HG02884 (cell line): ENCODE results near the gene CDADC1.
"Not testable (repeated sequence)": the region's sequence is repeated elsewhere in the genome, so short reads cannot be mapped to it uniquely, and the experiment has no call there.

ENCODE experiments used
- ATAC-seq: cut with Tn5 transposase; IDR thresholded peaks from one replicate; pipeline ENCODE4 v1.9.1; 2021; ENCODE audit warnings: mild to moderate bottlenecking, moderate library complexity; ENCODE audit not compliant: unreplicated experiment

CDADC1 gene

GRCh38 chr13:49310251-49310650 lies 62.5 kb downstream of the CDADC1 start:
- ATAC-seq, result no peak

- no peak for ATAC-seq
These were observed 64.1 kb downstream of the CDADC1 start for GRCh38 chr13:49311816-49312215.

- ATAC-seq, result no peak
These were observed 66.7 kb downstream of the CDADC1 start for GRCh38 chr13:49314344-49314882.

GRCh38 chr13:49315036-49315565 lies 67.4 kb downstream of the CDADC1 start:
- ATAC-seq, result no peak

GRCh38 chr13:49315756-49316482 lies 68.2 kb downstream of the CDADC1 start:
- ATAC-seq, result no peak

GRCh38 chr13:49319551-49319950 lies 71.8 kb downstream of the CDADC1 start:
- no peak for ATAC-seq

- no peak for ATAC-seq
These were observed 72.2 kb downstream of the CDADC1 start for GRCh38 chr13:49319951-49320350.

GRCh38 chr13:49320975-49321374 lies 73.2 kb downstream of the CDADC1 start:
- ATAC-seq, result no peak

- no peak for ATAC-seq
These were observed 75.0 kb downstream of the CDADC1 start for GRCh38 chr13:49322702-49323101.

- ATAC-seq, result no peak
These were observed 75.6 kb downstream of the CDADC1 start for GRCh38 chr13:49323344-49323743.

GRCh38 chr13:49326222-49326917 lies 78.6 kb downstream of the CDADC1 start:
- no peak for ATAC-seq

- ATAC-seq, result not testable (repeated sequence)
These were observed 79.4 kb downstream of the CDADC1 start for GRCh38 chr13:49327145-49327544.

GRCh38 chr13:49329831-49330545 lies 82.3 kb downstream of the CDADC1 start:
- ATAC-seq, result no peak

GRCh38 chr13:49330546-49330864 lies 82.8 kb downstream of the CDADC1 start:
- no peak for ATAC-seq

- no peak for ATAC-seq
These were observed 88.9 kb downstream of the CDADC1 start for GRCh38 chr13:49336655-49337054.

GRCh38 chr13:49340161-49340560 lies 92.4 kb downstream of the CDADC1 start:
- no peak for ATAC-seq

- ATAC-seq, result no peak
These were observed 93.8 kb downstream of the CDADC1 start for GRCh38 chr13:49341517-49341916.

- ATAC-seq, result no peak
These were observed 94.2 kb downstream of the CDADC1 start for GRCh38 chr13:49341941-49342340.

GRCh38 chr13:49342454-49342853 lies 94.7 kb downstream of the CDADC1 start:
- no peak for ATAC-seq
